Left renal pelvis (tissue), 4 donors: ENCODE results near the gene VN1R2. TPM values are rescaled to one million over a fixed set of nuclear protein-coding genes. Genes with fewer than 3 reads are reported as not detected.
"Not testable (repeated sequence)": the region's sequence is repeated elsewhere in the genome, so short reads cannot be mapped to it uniquely, and the experiment has no call there.

ENCODE experiments used
- DNase-seq, 4 donors: peaks; one replicate each; pipeline ENCODE4 v3.0.0-alpha.2; 2013; ENCODE audit warnings: low read depth in 4 of 4, low spot score in 3 of 4
- polyA plus RNA-seq, 4 donors: library from polyadenylated mRNA; unstranded; fragments of 120-200 nt; gene quantifications; one replicate each; pipeline ENCODE4 v1.2.1, GENCODE V29; 2013; ENCODE audit not compliant: insufficient read length in 4 of 4

VN1R2 gene
- under 1 TPM in 2 of 4 donors, not detected in 2; 0.15 to 0.34 TPM for polyA plus RNA-seq

GRCh38 chr19:53257715-53258342 lies at the start of gene VN1R2:
VN1R2 (plus strand) TSS chr19:53258292; CDS start chr19:53258376, 84 bp downstream.
- DNase-seq: not testable (repeated sequence)

DNA sequence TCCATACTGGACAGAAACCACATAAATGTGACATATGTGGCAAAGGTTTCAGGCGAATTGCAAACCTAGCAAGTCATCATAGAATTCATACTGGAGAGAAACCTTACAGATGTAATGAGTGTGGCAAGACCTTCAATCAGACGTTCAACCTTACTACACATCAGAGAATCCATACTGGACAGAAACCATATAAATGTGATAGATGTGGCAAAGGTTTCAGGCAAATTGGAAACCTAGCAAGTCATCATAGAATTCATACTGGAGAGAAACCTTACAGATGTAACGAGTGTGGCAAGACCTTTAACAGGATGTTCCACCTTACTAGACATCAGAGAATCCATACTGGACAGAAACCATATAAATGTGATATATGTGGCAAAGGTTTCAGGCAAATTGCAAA lies 46.5 kb upstream of the VN1R2 start:
- DNase-seq: not testable (repeated sequence)

- DNase-seq: no peak
These were observed 45.3 kb upstream of the VN1R2 start for GRCh38 chr19:53212703-53213320.

- not testable (repeated sequence) for DNase-seq
These were observed 35.4 kb upstream of the VN1R2 start for GRCh38 chr19:53222716-53223115.

DNA sequence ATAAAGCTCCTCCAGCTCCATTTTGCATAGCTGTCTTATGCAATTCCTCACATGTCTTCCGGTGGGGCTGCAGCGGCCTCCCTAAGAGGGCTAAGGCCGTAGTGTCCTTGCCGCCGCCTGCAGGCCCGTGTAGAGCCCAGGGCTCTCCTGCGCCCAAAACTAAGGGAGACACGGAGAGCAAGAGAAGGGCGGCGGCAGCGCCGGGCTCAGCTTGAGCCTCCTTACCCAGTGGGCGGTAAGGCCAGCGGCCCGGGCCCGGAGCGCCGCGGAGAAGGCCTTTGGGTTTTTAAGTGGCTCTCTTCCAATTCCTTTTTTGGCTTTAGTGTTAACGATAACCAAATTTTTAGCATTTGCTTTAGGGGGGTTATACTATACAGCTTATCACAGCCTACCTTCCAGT lies 33.5 kb upstream of the VN1R2 start:
- no peak for DNase-seq

GRCh38 chr19:53237114-53237777 lies 20.8 kb upstream of the VN1R2 start:
- no peak for DNase-seq

DNA sequence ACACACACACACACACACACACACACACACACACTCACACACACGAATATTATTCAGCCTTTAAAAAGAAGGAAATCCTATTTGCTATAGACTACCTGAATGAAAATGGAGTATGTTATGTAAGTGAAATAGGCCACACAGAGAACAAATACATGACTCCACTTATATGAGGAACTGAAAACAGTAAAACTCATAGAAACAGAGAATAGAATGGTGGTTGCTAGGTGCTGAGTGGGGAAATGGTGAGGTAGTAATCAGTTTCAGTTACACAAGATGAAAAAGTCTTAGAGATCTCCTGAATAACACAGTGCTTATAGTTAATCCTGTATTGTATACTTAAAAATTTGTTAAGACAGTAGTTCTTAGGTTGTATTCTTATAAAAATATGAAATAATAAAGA lies 11.6 kb upstream of the VN1R2 start:
- no peak for DNase-seq

GRCh38 chr19:53254411-53255341 lies 3.4 kb upstream of the VN1R2 start, which contains the start of gene ZNF677:
ZNF677 (minus strand) TSS chr19:53254873; CDS start chr19:53251550, 3,323 bp downstream.
- peak; percentile 64 to 72 (median 68) for DNase-seq

DNA sequence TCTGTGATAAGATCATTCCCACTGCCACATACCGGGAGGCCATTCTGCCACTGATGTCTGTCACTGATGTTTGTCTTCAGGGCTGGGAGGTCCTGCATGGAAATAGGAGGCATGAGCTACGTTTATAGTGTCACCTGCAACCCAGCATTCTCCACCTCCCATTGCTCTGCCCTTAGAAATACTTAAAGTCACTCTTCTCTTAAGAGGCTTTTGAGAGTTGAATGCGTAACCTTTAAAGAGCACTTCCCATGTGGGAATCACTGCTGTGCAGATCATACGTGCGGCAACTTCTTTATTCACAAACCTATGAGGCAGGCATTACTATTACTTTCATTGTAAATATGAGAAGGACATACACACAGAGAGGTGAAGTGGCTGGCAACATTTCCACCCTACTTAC lies 9.5 kb downstream of the VN1R2 start, which contains the start of gene VN1R4:
VN1R4 (minus strand) TSS at position 101 of the 400 bp plus-strand sequence; CDS start at position 43, 58 bp downstream.
- DNase-seq: not testable (repeated sequence)

- DNase-seq: not testable (repeated sequence)
These were observed 11.8 kb downstream of the VN1R2 start for GRCh38 chr19:53269861-53270260.

GRCh38 chr19:53272044-53272443 lies 14.0 kb downstream of the VN1R2 start:
- DNase-seq: no peak

GRCh38 chr19:53275480-53275879 lies 17.4 kb downstream of the VN1R2 start:
- DNase-seq: no peak

DNA sequence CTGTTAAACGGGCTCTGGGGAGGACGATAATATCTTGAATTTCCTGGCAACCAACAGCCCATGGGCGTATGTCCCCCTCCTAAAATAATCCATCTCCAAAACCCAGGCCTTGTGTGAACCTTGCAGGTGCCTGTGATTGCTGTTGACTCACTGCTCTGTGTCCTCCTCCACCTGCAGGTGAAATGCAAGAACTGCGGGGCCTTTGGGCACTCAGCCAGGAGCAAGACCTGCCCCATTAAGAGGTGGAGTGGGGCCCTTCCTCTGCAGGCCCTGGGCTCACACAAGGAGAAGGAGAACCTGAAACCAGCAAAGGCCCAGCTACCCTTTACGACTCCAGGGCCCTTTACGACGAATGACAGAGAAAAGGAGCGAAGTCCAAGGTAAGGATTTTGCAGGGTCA lies 23.9 kb downstream of the VN1R2 start:
- not testable (repeated sequence) for DNase-seq

DNA sequence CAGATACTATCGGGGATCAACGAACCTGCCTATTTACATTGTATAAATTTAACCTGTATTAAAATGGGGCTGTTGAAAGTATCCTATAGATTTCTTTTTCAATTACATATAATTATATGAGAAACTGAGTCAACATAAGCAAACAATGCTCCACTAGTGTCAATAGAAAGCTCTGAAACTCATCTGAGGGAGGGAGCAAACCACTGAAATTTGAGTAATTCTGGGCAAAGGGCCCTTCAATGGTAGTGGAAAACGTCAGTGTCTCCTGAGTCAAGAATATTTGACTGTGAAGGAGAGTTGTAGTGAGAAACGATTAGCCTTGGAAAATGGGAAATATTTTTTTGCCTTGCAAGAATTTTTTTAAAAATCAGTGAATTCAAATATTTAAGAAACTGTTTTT lies 27.0 kb downstream of the VN1R2 start:
- DNase-seq: no peak

GRCh38 chr19:53290758-53291549 lies 32.9 kb downstream of the VN1R2 start:
- DNase-seq: no peak

DNA sequence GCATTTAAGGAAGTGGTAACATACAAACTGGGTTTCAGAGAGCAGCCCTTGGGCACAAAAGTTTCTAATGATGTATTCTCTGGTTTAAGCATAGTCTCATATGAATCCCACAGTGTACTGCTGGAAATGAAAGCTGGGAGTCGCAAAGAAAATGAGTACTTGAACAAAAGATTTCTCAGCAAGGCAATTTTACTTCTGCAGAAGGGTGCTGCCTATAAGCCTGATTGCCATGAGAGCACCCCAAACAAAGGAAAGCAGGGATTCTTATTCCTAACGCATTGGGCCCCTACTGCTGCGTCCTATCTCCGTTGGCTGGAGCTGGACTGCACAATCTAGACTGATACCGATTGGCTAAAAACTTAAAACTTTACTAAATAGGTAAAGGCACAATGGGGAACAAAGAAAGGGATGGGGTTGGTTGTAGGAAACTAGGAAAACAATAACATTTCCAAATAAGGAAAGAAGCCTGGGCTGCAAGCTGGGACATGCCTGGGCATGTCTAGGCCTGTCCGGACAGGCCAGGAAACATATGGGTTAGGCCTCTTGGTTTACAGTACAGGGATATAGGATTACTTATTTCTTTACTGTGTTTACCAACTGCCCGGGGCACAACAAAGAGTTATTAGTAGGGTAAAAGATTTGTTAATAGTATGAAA lies 36.8 kb downstream of the VN1R2 start:
- no peak for DNase-seq

- DNase-seq: not testable (repeated sequence)
These were observed 43.2 kb downstream of the VN1R2 start for GRCh38 chr19:53301341-53301740.

DNA sequence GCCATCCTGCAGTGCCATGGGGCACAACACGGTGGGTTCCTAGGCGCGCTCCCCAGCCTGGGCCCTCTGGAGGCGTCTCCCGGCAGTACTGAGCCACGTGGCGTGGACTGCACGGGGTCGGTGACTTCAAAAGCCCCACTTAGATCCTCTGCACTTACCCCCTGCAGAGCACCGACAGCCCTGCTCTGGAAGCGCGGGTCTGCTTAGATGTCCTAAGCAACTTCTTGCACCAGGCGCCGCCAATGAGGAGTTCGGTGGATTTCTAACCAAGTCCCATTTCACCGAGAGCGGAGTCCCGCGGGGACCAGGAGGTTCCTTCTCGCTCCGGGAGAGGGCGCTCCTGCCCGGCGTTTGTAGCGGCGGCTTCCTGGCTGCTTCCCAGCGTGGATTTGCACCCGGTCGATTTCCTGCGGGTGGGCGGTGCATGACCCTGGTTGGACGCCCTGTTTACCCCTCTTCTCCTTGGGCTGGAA lies 50.3 kb downstream of the VN1R2 start:
- DNase-seq: peak in 2 of 4 donors; percentile 1 to 37
